Measurements from ENCODE around the gene DNAJC24.

The DNAJC24 gene

DNA sequence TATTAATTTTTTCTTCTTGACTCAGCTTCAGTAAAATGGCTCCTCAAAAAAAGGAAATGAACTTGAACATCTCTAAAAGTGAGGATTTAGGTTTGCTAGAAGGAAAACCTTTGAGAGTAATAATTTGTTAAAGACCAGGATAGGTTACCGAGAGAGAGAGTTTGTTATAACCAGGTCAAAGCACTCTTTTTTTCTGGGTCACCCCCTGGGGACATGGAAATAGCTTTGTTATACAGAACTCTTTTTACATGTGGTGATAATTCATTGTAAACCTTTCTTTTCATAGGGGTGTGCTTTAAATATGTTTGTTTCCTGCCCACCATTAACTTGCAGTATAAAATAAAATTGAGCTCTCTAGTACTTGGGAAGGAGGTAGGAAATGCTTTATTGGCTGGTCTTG, 47.7 kb downstream of the DNAJC24 start:
- DNase-seq = no peak

- no peak for DNase-seq
Observed at GRCh38 chr11:31417816-31418215, 48.2 kb downstream of the DNAJC24 start.

- DNase-seq = no peak
Observed at GRCh38 chr11:31419138-31419537, 49.5 kb downstream of the DNAJC24 start.

- DNase-seq = no peak
Observed at GRCh38 chr11:31419669-31420068, 50.0 kb downstream of the DNAJC24 start.

- no peak for DNase-seq
Observed at GRCh38 chr11:31421820-31422219, 52.2 kb downstream of the DNAJC24 start.

- no peak for DNase-seq
Observed at GRCh38 chr11:31422703-31423102, 53.0 kb downstream of the DNAJC24 start.

GRCh38 chr11:31424652-31425051, 55.0 kb downstream of the DNAJC24 start:
- DNase-seq = no peak

DNA sequence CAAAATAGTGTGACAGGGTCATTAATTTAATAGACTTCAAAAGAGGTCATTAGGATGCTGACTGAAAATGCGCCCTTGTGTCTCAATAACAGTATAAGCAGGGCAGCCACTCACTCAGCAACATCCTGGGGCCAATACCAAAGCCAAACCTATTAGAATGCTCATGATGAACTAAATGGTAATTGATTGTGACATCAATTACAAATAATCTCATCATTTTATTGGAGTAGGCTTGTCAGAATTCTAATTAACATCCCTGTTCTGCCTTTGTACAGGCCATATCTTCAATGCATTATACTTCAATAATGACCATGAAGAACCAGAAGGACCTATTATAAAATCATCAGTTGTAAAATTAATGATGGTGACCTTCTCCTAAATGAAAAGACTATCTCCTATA, 64.2 kb downstream of the DNAJC24 start:
- DNase-seq = no peak

- DNase-seq = peak; percentile 44
Observed at GRCh38 chr11:31437742-31438435, 68.2 kb downstream of the DNAJC24 start.

GRCh38 chr11:31441296-31441695, 71.6 kb downstream of the DNAJC24 start:
- DNase-seq = no peak

DNA sequence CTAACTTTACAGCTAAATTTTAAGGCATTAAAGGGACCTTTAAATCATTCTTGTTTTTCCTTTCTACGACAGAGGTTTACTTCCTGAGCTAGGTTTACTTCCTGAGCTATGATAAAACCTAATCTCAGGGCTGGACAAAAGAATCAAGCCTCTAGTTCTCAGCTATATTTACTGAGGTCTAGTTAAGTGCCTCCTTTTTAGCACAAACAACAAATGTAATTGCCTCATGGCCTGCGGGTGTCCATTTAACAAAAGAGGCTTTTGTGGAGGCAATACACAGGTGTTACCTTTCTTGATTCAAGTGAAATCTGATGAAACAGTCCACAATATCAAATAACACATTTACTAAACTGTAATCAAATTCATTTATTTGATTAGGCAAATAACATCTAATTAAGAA, 72.4 kb downstream of the DNAJC24 start:
- no peak for DNase-seq

GRCh38 chr11:31443802-31444201, 74.1 kb downstream of the DNAJC24 start:
- no peak for DNase-seq

- DNase-seq = no peak
Observed at GRCh38 chr11:31445621-31446020, 76.0 kb downstream of the DNAJC24 start.

DNA sequence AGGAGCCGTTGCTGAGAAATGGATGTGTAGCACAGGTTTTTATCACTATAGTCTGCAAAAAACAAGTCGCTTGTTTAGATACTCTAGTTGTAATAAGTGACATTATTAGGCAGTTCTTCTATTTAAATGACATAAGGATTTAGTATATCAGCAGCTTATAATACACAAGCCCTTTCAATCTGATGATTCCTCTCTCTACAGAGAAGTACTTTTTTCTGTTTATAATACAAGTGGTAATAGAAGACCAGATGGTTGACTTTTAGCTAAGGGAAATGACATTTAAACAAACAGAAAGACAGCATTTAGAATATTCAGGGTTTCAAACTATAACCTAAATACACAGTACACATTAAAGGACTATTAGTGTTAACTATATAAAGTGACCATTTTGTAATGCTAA, 79.4 kb downstream of the DNAJC24 start:
- no peak for DNase-seq

- DNase-seq = no peak
Observed at GRCh38 chr11:31450841-31451240, 81.2 kb downstream of the DNAJC24 start.

- DNase-seq = no peak
Observed at GRCh38 chr11:31455177-31455576, 85.5 kb downstream of the DNAJC24 start.

DNA sequence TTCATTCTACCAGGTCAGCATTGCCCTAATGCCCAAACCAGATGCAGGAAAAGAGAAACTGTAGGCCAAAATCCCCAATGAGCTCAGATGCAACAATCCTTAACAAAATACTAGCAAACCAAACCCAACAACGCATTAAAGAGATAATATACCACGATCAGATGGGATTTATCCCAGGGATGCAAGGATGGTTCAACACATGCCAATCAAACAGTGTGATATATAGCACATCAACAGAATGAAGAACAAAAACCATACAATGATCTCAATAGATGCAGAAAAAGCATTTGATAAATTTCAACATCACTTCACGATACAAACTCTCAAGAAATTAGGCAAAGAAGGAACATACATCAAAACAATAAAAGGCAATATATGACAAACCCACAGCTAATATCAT, 94.8 kb downstream of the DNAJC24 start:
- DNase-seq = no peak

DNA sequence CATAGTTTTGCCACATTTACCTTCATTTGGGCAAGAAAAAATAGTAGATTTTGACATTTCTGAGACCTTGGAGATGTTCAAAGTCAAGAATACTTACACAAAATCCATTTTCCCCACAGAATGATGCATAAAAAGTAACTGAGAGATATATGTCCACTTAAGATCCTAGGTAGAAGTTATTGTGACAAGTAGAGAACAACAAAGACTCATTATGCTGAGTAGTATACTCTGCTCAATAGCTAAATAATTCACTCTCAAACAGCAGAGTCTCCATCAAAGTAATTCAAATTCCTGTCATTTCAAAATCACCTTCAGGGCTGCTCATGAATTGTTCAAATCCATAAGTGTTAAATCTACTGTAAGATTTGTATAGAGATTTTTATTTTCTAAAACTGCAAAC, 104.4 kb downstream of the DNAJC24 start:
- no peak for DNase-seq

GRCh38 chr11:31477528-31478222, 108.0 kb downstream of the DNAJC24 start:
- DNase-seq = no peak

- DNase-seq = no peak
Observed at GRCh38 chr11:31478223-31478590, 108.5 kb downstream of the DNAJC24 start.

DNA sequence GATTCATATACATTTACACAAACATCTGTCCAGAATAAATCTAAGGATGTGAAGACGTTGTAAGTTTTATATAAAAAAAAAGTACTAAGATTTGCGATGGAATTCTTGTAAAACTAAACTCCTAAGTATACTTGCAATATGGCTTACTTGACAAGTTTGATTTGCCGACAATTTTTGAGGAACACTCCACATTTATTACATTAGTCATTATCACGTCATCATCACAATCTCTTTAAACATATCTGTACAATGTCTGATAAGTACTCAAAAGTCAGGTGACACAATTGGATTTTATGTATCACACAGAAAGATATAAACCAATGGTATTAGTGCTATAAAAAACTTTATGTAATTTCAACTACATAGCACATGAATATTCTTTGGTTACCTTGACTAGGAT, 109.4 kb downstream of the DNAJC24 start:
- DNase-seq = no peak

DNA sequence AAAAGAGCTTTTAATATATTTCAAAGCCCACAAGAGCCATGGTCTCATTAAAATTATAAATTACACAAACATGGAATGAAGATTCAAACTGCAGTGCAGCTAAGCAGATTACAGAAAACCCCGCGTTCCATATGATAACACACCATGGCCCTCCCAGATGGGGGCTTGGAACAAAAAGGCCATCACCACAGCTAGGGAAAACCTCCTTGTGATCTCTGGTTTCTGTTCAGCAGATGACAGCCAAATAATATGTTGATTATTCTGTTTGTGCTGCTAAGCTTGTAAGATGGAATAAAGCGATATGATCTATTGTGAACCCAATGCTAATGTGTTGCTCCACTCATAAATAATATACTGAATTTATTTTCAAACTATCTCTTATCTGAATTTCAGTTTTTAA, 111.3 kb downstream of the DNAJC24 start:
- no peak for DNase-seq
